GM12891 (cell line): ENCODE measurements around the gene MSRB2.

Source experiments
- POLR2A ChIP-seq: IDR thresholded peaks from 2 replicates; pipeline ENCODE4 v1.6.1; 2011; ENCODE audit warnings: low read depth, low read length, control low read depth
- POLR2AphosphoS5 ChIP-seq: IDR thresholded peaks from 2 replicates; pipeline ENCODE4 v1.6.1; 2011; ENCODE audit warnings: low read depth, low read length, control low read depth

DNA sequence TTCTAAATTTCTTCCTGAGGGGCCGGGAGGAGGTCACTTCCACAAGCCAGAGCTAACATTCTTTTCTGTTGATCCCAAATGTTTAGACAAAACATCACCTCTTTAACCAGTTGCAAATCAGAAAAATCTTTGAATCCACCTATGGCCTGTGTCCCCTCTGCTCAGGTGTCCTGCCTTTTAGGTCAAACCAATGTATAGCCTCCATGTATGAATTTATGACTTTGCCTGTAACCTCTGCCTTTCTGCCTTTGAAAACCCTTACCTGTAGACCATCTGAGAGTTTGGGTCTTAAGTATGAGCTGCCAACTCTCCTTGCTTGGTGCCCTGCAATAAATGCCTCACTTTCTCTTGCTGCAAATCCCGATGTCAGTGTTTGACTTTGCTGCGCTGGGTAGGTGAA, 44.1 kb upstream of the MSRB2 start:
- TF ChIP-seq POLR2A (no peak), POLR2AphosphoS5 (no peak)
